OCI-LY3 (cell line): ENCODE results near the gene CHDH.

Source experiments
- H2AFZ ChIP-seq: fragments of 200-600, 300-600 bp; shearing (Covaris generic); 2 replicates; pipeline ENCODE4 v1.6.0; 2014; ENCODE audit warnings: antibody characterized with exemption, low read depth, low read length
- H3K27ac ChIP-seq: fragments of 200-600, 300-600 bp; sonication (generic); 2 replicates; pipeline ENCODE4 v1.5.1; 2014; ENCODE audit warnings: mild to moderate bottlenecking, low read length, moderate library complexity, mixed read lengths
- H3K27me3 ChIP-seq: fragments of 200-600, 300-600 bp; sonication (generic); 2 replicates; pipeline ENCODE4 v1.6.1; 2014; ENCODE audit warnings: low read depth, low read length, mixed read lengths
- H3K36me3 ChIP-seq: fragments of 200-600, 300-600 bp; sonication (generic); replicated peaks from 2 replicates; pipeline ENCODE3; 2014; ENCODE audit warnings: low read depth, low read length, mixed read lengths
- H3K4me1 ChIP-seq: fragments of 300-600, 200-600 bp; sonication (generic); 2 replicates; pipeline ENCODE4 v1.6.1; 2014; ENCODE audit warnings: low read length, mixed read lengths
- H3K4me2 ChIP-seq: fragments of 200-600, 300-600 bp; sonication (generic); 2 replicates; pipeline ENCODE4 v1.6.1; 2014; ENCODE audit warnings: low read length, mixed read lengths
- H3K4me3 ChIP-seq: fragments of 300-600, 200-600 bp; sonication (generic); 2 replicates; pipeline ENCODE4 v1.5.1; 2014; ENCODE audit warnings: antibody characterized with exemption, mild to moderate bottlenecking, low read length, moderate library complexity
- H3K79me2 ChIP-seq: fragments of 300-600, 200-600 bp; shearing (Covaris generic); 2 replicates; pipeline ENCODE4 v1.6.1; 2014; ENCODE audit warnings: mild to moderate bottlenecking, low read length, mixed read lengths
- H3K9ac ChIP-seq: fragments of 300-600, 200-600 bp; shearing (Covaris generic); 2 replicates; pipeline ENCODE4 v1.6.0; 2014; ENCODE audit warnings: mild to moderate bottlenecking, low read length, moderate library complexity
- H3K9me3 ChIP-seq: fragments of 200-600, 300-600 bp; shearing (Covaris generic); 2 replicates; pipeline ENCODE4 v1.6.1; 2014; ENCODE audit warnings: low read length, mixed read lengths; ENCODE audit not compliant: insufficient read depth
- H4K20me1 ChIP-seq: fragments of 200-600, 300-600 bp; sonication (generic); 2 replicates; pipeline ENCODE4 v1.6.1; 2016; ENCODE audit warnings: low read length, mixed read lengths; ENCODE audit not compliant: insufficient read depth
- EZH2phosphoT487 ChIP-seq: fragments of 200-600 bp; shearing (Covaris generic); IDR thresholded peaks from 2 replicates; pipeline ENCODE4 v1.6.1; 2018; ENCODE audit warnings: antibody characterized with exemption, mixed run types, low read depth
- TF ChIP-seq, protein P1 (sequence below): fragments of 200-600, 300-600 bp; sonication (generic); IDR thresholded peaks from 2 replicates; pipeline ENCODE4 v1.5.1; 2014; ENCODE audit warnings: antibody characterized with exemption, low read length, low read depth

Gene CHDH

GRCh38 chr3:53880396-53881345 is 34.5 kb upstream of the CHDH start:
- Histone ChIP-seq H3K27me3 (no peaks in the 10 kb centered on the region), H3K79me2 (peaks cover 18% of the 10 kb centered on the region), H4K20me1 (no peaks in the 10 kb centered on the region), H3K9me3 (no peaks in the 10 kb centered on the region), H3K4me2 (peak overlapping the region; percentile 91), H3K36me3 (peaks cover 64% of the 10 kb centered on the region), H3K27ac (peak overlapping the region; percentile 77; the same call in 1 of the 2 replicates), H2AFZ (no peak overlapping the region), H3K9ac (peak overlapping the region; percentile 88), H3K4me1 (peaks cover 14% of the 10 kb centered on the region), H3K4me3 (peak overlapping the region; percentile 86)
- no peak for TF ChIP-seq EZH2phosphoT487
- TF ChIP-seq, protein P1, sequence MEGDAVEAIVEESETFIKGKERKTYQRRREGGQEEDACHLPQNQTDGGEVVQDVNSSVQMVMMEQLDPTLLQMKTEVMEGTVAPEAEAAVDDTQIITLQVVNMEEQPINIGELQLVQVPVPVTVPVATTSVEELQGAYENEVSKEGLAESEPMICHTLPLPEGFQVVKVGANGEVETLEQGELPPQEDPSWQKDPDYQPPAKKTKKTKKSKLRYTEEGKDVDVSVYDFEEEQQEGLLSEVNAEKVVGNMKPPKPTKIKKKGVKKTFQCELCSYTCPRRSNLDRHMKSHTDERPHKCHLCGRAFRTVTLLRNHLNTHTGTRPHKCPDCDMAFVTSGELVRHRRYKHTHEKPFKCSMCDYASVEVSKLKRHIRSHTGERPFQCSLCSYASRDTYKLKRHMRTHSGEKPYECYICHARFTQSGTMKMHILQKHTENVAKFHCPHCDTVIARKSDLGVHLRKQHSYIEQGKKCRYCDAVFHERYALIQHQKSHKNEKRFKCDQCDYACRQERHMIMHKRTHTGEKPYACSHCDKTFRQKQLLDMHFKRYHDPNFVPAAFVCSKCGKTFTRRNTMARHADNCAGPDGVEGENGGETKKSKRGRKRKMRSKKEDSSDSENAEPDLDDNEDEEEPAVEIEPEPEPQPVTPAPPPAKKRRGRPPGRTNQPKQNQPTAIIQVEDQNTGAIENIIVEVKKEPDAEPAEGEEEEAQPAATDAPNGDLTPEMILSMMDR: no peak

DNA sequence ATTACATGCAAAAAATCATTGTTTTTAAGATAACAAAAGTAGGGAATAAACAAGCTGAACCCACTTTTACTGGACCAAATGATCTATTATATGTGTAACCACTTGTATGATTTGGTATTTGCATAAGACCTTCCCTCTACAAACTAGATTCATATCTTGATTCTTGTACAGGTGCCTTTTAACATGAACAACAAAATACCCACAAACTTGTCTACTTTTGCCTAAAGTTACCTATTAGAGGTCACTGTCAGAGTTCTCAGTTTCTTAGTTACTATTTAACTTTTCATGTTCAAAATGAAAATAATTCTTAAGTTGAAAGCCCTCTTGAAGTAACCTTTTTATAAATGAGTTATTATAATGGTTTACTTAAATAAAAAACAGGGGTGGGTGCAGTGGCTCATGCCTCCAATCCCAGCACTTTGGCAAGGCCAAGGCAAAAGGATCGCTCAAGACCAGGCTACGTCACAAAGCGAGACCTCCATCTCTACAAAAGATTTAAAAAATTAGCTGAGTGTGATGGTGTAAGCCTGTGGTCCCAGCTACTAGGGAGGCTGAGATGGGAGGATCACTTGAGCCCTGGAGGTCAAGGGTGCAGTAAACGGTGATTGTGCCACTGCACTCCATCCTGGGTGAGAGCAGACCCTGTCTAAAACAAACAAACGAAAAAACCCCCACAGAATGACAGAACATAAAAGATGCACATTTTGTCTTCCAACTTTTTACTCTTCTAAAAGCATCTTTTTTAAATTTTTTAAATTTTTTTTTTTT is 19.7 kb upstream of the CHDH start:
- TF ChIP-seq EZH2phosphoT487: no peak
- TF ChIP-seq, protein P1: no peak
- Histone ChIP-seq H3K4me2 (peak overlapping the region; percentile 10; the same call in 1 of the 2 replicates), H3K4me3 (no peak overlapping the region), H3K4me1 (peaks cover 10% of the 10 kb centered on the region), H3K27ac (peak overlapping the region; percentile 66; the same call in 1 of the 2 replicates), H3K9me3 (no peaks in the 10 kb centered on the region), H4K20me1 (0 out of 2 replicates have a peak, but pooled peaks cover 3% of the 10 kb centered on the region), H3K36me3 (peaks cover 74% of the 10 kb centered on the region), H2AFZ (no peak overlapping the region), H3K79me2 (no peaks in the 10 kb centered on the region), H3K27me3 (no peaks in the 10 kb centered on the region), H3K9ac (no peak overlapping the region)

GRCh38 chr3:53863145-53863544 is 16.9 kb upstream of the CHDH start:
- Histone ChIP-seq H3K27me3 (no peaks in the 10 kb centered on the region), H3K9me3 (no peaks in the 10 kb centered on the region), H3K79me2 (no peaks in the 10 kb centered on the region), H3K36me3 (peaks cover 74% of the 10 kb centered on the region), H3K4me1 (peaks cover 10% of the 10 kb centered on the region), H3K27ac (no peak overlapping the region), H2AFZ (no peak overlapping the region), H3K4me2 (no peak overlapping the region), H3K9ac (no peak overlapping the region), H3K4me3 (no peak overlapping the region), H4K20me1 (0 out of 2 replicates have a peak, but pooled peaks cover 3% of the 10 kb centered on the region)
- TF ChIP-seq, protein P1: no peak
- no peak for TF ChIP-seq EZH2phosphoT487

GRCh38 chr3:53862241-53862640 is 16.0 kb upstream of the CHDH start:
- H3K36me3 ChIP-seq: peaks cover 65% of the 10 kb centered on the region
- H3K4me1 ChIP-seq: peaks cover 13% of the 10 kb centered on the region
- H4K20me1 ChIP-seq: 0 out of 2 replicates have a peak, but pooled peaks cover 3% of the 10 kb centered on the region
- H3K27me3 ChIP-seq: no peaks in the 10 kb centered on the region
- TF ChIP-seq EZH2phosphoT487: no peak
- TF ChIP-seq, protein P1: no peak
- no peak overlapping the region for H3K9ac ChIP-seq
- H3K27ac ChIP-seq: no peak overlapping the region
- H3K4me2 ChIP-seq: no peak overlapping the region
- H3K9me3 ChIP-seq: no peaks in the 10 kb centered on the region
- H3K79me2 ChIP-seq: no peaks in the 10 kb centered on the region
- H2AFZ ChIP-seq: no peak overlapping the region
- no peak overlapping the region for H3K4me3 ChIP-seq
